DOHH2 (cell line): ENCODE measurements around the gene PPP4R1.

ENCODE experiments used
- EZH2phosphoT487 ChIP-seq: fragments of 200-600 bp; sonication (generic); IDR thresholded peaks from 2 replicates; pipeline ENCODE4 v1.6.1; 2017; ENCODE audit warnings: borderline replicate concordance, mild to moderate bottlenecking, antibody characterized with exemption, low read length, moderate library complexity, mixed read lengths
- TF ChIP-seq, protein P1 (sequence below): fragments of 200-600 bp; sonication (generic); IDR thresholded peaks from one replicate; pipeline ENCODE4 v1.5.1; 2014; ENCODE audit warnings: antibody characterized with exemption, mild to moderate bottlenecking, low read depth, low read length; ENCODE audit not compliant: poor library complexity, severe bottlenecking

DNA sequence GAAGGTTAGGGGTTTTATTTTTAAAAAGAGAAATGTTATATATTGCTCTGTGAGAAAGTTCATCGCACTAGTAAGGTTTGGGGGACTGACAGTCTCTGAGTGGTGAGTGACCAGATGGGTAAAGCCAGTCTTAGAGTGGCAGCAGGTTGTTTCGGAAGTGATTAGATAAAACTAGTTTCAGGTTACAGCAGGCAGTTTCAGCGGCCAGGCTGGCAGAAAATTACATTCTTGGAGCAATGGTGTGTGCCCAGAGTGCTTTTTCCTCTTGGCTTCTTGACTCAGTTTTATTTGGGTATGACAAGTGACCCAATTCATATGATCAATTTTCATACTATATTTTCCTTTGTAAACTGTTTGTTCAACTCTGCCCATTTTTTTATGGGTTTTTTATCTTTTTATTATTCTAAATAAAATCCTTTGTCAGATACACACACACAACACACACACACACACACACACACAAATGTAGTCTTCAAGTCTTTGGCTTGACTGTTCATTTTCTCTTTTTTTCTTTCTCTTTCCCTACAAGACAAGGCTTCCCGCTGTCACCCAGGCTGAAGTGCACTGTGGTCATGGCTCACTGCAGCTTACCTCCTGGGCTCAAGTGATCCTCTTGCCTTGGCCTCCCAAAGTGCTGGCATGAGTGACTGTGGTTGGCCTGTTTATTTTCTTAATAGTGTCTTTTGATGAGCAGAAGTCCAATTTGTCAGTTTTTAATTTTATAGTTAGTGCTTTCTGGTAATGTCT, 108.1 kb downstream of the PPP4R1 start:
- TF ChIP-seq, protein P1, sequence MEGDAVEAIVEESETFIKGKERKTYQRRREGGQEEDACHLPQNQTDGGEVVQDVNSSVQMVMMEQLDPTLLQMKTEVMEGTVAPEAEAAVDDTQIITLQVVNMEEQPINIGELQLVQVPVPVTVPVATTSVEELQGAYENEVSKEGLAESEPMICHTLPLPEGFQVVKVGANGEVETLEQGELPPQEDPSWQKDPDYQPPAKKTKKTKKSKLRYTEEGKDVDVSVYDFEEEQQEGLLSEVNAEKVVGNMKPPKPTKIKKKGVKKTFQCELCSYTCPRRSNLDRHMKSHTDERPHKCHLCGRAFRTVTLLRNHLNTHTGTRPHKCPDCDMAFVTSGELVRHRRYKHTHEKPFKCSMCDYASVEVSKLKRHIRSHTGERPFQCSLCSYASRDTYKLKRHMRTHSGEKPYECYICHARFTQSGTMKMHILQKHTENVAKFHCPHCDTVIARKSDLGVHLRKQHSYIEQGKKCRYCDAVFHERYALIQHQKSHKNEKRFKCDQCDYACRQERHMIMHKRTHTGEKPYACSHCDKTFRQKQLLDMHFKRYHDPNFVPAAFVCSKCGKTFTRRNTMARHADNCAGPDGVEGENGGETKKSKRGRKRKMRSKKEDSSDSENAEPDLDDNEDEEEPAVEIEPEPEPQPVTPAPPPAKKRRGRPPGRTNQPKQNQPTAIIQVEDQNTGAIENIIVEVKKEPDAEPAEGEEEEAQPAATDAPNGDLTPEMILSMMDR = no peak
- TF ChIP-seq EZH2phosphoT487 = no peak
